ENCODE data around the gene ARFIP1. TPM values are rescaled to one million over a fixed set of nuclear protein-coding genes. Genes with fewer than 3 reads are reported as not detected.
"Not testable (repeated sequence)": the region's sequence is repeated elsewhere in the genome, so short reads cannot be mapped to it uniquely, and the experiment has no call there.

ARFIP1 gene
- total and polyA plus RNA-seq, 2 donors (not counting 1 experiment from before 2014, with no cell fraction given) = 11.1 to 23.5 TPM

GRCh38 chr4:152896811-152897210 is 117.1 kb downstream of the ARFIP1 start:
- no peak overlapping the region for H3K9ac ChIP-seq (ENCODE audit: low read length)
- no peaks in the 10 kb centered on the region for H3K27me3 ChIP-seq (replicated peaks in 1 of 4; ENCODE audit: control extremely low read depth in 1 of 4, control insufficient read depth in 3 of 4, insufficient read depth in 4 of 4, low read length in 3 of 4)
- intact Hi-C loops (cut with micrococcal nuclease) = no loop called here
- Mint-ChIP-seq H3K9me3 (ENCODE audit: insufficient read depth) (no peaks in the 10 kb centered on the region), H3K27ac (no peak overlapping the region), H3K4me3 (no peak overlapping the region), H3K27me3 (no peaks in the 10 kb centered on the region), H3K4me1 (no peaks in the 10 kb centered on the region)
- H3K79me2 ChIP-seq (ENCODE audit: control insufficient read depth, insufficient read depth, low read length) = no peaks in the 10 kb centered on the region
- H3K27ac ChIP-seq (ENCODE audit: low read length in 2 of 2) = no peak overlapping the region
- TF ChIP-seq, protein P1, sequence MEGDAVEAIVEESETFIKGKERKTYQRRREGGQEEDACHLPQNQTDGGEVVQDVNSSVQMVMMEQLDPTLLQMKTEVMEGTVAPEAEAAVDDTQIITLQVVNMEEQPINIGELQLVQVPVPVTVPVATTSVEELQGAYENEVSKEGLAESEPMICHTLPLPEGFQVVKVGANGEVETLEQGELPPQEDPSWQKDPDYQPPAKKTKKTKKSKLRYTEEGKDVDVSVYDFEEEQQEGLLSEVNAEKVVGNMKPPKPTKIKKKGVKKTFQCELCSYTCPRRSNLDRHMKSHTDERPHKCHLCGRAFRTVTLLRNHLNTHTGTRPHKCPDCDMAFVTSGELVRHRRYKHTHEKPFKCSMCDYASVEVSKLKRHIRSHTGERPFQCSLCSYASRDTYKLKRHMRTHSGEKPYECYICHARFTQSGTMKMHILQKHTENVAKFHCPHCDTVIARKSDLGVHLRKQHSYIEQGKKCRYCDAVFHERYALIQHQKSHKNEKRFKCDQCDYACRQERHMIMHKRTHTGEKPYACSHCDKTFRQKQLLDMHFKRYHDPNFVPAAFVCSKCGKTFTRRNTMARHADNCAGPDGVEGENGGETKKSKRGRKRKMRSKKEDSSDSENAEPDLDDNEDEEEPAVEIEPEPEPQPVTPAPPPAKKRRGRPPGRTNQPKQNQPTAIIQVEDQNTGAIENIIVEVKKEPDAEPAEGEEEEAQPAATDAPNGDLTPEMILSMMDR (IDR thresholded peaks at IDR 0.05) = no peak
- no peak for TF ChIP-seq EZH2 (IDR thresholded peaks at IDR 0.05; ENCODE audit: borderline replicate concordance, insufficient read depth, low read depth, low read length, poor library complexity, severe bottlenecking)
- no peaks in the 10 kb centered on the region for H4K20me1 ChIP-seq (ENCODE audit: control insufficient read depth, insufficient read depth, low read length, poor library complexity, severe bottlenecking)
- DNase-seq (no peak), ATAC-seq (ENCODE audit: low read depth) (no peak)
- no peaks in the 10 kb centered on the region for H3K4me1 ChIP-seq (ENCODE audit: control insufficient read depth in 2 of 2, insufficient read depth in 2 of 2, low read length in 2 of 2)
- H3K4me3 ChIP-seq (ENCODE audit: control extremely low read depth in 1 of 5, extremely low read depth in 1 of 5, insufficient read depth in 1 of 5, low read depth in 2 of 5, low read length in 4 of 5) = no peak overlapping the region
- no peaks in the 10 kb centered on the region for H3K9me3 ChIP-seq (ENCODE audit: control extremely low read depth in 1 of 3, control insufficient read depth in 2 of 3, insufficient read depth in 1 of 3, low read length in 2 of 3)
- no peak overlapping the region for H2AFZ ChIP-seq (ENCODE audit: insufficient read depth, low read depth, low read length, poor library complexity, severe bottlenecking)
- no peak overlapping the region for H3K4me2 ChIP-seq (replicated peaks; ENCODE audit: low read depth, low read length, poor library complexity, severe bottlenecking)
- no CpG with 5 or more reads among the region's 1 CpG for WGBS (ENCODE audit: insufficient coverage)
- CTCF ChIA-PET = interaction anchor here (0.8 to 1.2 kb wide), 2 partner anchors 15 to 187 kb away, joined by 3 to 4 read pairs; no protein-coding TSS in a partner anchor
- peaks cover 1 to 25% of the 10 kb centered on the region in 2 experiments for H3K36me3 ChIP-seq (replicated peaks in 1 of 2; ENCODE audit: control extremely low read depth in 1 of 2, control insufficient read depth in 1 of 2, extremely low read depth in 1 of 2, insufficient read depth in 2 of 2, low read length in 1 of 2)
- POLR2A ChIA-PET = no interaction called here

- H2AFZ ChIP-seq (ENCODE audit: insufficient read depth, low read depth, low read length, poor library complexity, severe bottlenecking); H3K27me3 ChIP-seq (replicated peaks in 1 of 4; ENCODE audit: control extremely low read depth in 1 of 4, control insufficient read depth in 3 of 4, insufficient read depth in 4 of 4, low read length in 3 of 4); ATAC-seq (ENCODE audit: low read depth); H3K4me3 ChIP-seq (ENCODE audit: control extremely low read depth in 1 of 5, extremely low read depth in 1 of 5, insufficient read depth in 1 of 5, low read depth in 2 of 5, low read length in 4 of 5); H3K4me1 ChIP-seq (ENCODE audit: control insufficient read depth in 2 of 2, insufficient read depth in 2 of 2, low read length in 2 of 2); H3K9me3 Mint-ChIP-seq (ENCODE audit: insufficient read depth); POLR2A ChIA-PET; H3K4me3 Mint-ChIP-seq; H4K20me1 ChIP-seq (ENCODE audit: control insufficient read depth, insufficient read depth, low read length, poor library complexity, severe bottlenecking); H3K4me2 ChIP-seq (replicated peaks; ENCODE audit: low read depth, low read length, poor library complexity, severe bottlenecking); H3K4me1 Mint-ChIP-seq; intact Hi-C loops (cut with micrococcal nuclease); H3K79me2 ChIP-seq (ENCODE audit: control insufficient read depth, insufficient read depth, low read length); H3K9ac ChIP-seq (ENCODE audit: low read length); H3K27ac ChIP-seq (ENCODE audit: low read length in 2 of 2); H3K27me3 Mint-ChIP-seq; H3K9me3 ChIP-seq (ENCODE audit: control extremely low read depth in 1 of 3, control insufficient read depth in 2 of 3, insufficient read depth in 1 of 3, low read length in 2 of 3); DNase-seq; H3K27ac Mint-ChIP-seq; CTCF ChIA-PET: not testable (repeated sequence)
- peaks cover 0 to 14% of the 10 kb centered on the region in 2 experiments for H3K36me3 ChIP-seq (replicated peaks in 1 of 2; ENCODE audit: control extremely low read depth in 1 of 2, control insufficient read depth in 1 of 2, extremely low read depth in 1 of 2, insufficient read depth in 2 of 2, low read length in 1 of 2)
- 100% methylated on average over 3 of the region's 6 CpGs for WGBS (ENCODE audit: insufficient coverage)
These were observed 118.4 kb downstream of the ARFIP1 start for GRCh38 chr4:152898133-152898532.
